Measurements from ENCODE around the gene C7orf33. TPM values are rescaled to one million over a fixed set of nuclear protein-coding genes. Genes with fewer than 3 reads are reported as not detected.
"Not testable (repeated sequence)": the region's sequence is repeated elsewhere in the genome, so short reads cannot be mapped to it uniquely, and the experiment has no call there.

C7orf33 gene
- total RNA-seq, 1 experiment from 2014 or later = not detected

- H3K27ac Mint-ChIP-seq = no peak overlapping the region
- H3K4me3 Mint-ChIP-seq = no peak overlapping the region
- Histone ChIP-seq H3K23ac (ENCODE audit: insufficient read length, low read depth, low read length) (no peak overlapping the region), H3K56ac (ENCODE audit: insufficient read length, low read depth, low read length) (no peak overlapping the region), H4K8ac (replicated peaks; ENCODE audit: insufficient read length, low read depth, low read length) (no peak overlapping the region), H3T11ph (ENCODE audit: low read length) (no peak overlapping the region), H2BK120ac (ENCODE audit: low read depth, low read length, poor library complexity, severe bottlenecking) (no peak overlapping the region), H4K20me1 (ENCODE audit: control insufficient read depth, insufficient read depth, insufficient read length) (no peaks in the 10 kb centered on the region), H3K79me2 (ENCODE audit: insufficient read depth, low read length) (no peaks in the 10 kb centered on the region), H4K5ac (ENCODE audit: insufficient read length, low read depth, low read length) (no peak overlapping the region), H2BK15ac (ENCODE audit: low read depth, low read length) (no peak overlapping the region), H3K4ac (ENCODE audit: low read depth, low read length) (no peak overlapping the region), H2BK5ac (ENCODE audit: insufficient read length, low read length) (no peak overlapping the region), H3K23me2 (ENCODE audit: insufficient read length, low read depth, low read length, poor library complexity, severe bottlenecking) (no peaks in the 10 kb centered on the region), H3K14ac (ENCODE audit: insufficient read depth, low read length) (no peak overlapping the region), H2AK5ac (ENCODE audit: insufficient read length, low read length) (no peak overlapping the region), H3K4me1 (ENCODE audit: insufficient read depth, low read length) (no peaks in the 10 kb centered on the region; the same call in 1 of the 2 replicates), H4K91ac (ENCODE audit: insufficient read length, low read depth, low read length) (no peak overlapping the region), H3K9me3 (ENCODE audit: control insufficient read depth, low read depth, low read length) (no peaks in the 10 kb centered on the region), H3K4me2 (ENCODE audit: insufficient read depth, insufficient read length, low read length) (no peak overlapping the region), H2AFZ (ENCODE audit: low read length) (no peak overlapping the region), H2BK20ac (ENCODE audit: low read depth, low read length, poor library complexity, severe bottlenecking) (no peak overlapping the region), H3K27ac (ENCODE audit: insufficient read length, low read depth, low read length) (no peak overlapping the region), H3K18ac (ENCODE audit: insufficient read length, low read depth, low read length) (no peak overlapping the region), H2BK12ac (ENCODE audit: insufficient read length, low read depth, low read length) (no peak overlapping the region), H3K27me3 (ENCODE audit: insufficient read depth, low read length) (no peaks in the 10 kb centered on the region), H3K9ac (ENCODE audit: extremely low read depth, insufficient read length, low read length) (no peak overlapping the region), H3K79me1 (ENCODE audit: insufficient read depth, low read depth, low read length, poor library complexity, severe bottlenecking) (no peaks in the 10 kb centered on the region)
- H3K27me3 Mint-ChIP-seq (ENCODE audit: low read depth) = peaks cover 1% of the 10 kb centered on the region; the same call in 1 of the 2 replicates
- no peak for DNase-seq
- peaks cover 2 to 16% (median 5%) of the 10 kb centered on the region in 3 experiments; a peak in 3 of 7 replicates for H3K36me3 Mint-ChIP-seq (ENCODE audit: insufficient read depth in 1 of 3, low read depth in 3 of 3)
- TF ChIP-seq CTCF (conservative IDR thresholded peaks at IDR 0.05) = no peak
- H3K9me3 Mint-ChIP-seq = peaks cover 8 to 15% of the 10 kb centered on the region in 2 experiments
- peaks cover 18 to 27% of the 10 kb centered on the region in 2 experiments for H3K4me1 Mint-ChIP-seq
- WGBS (ENCODE audit: extremely low coverage, insufficient read length, low lambda C conversion rate) = no CpG with 5 or more reads among the region's 4 CpGs
These were observed 26.8 kb upstream of the C7orf33 start for GRCh38 chr7:148563583-148564274.

- H2AFZ ChIP-seq (ENCODE audit: low read length); H3K4me3 Mint-ChIP-seq; H3K27me3 ChIP-seq (ENCODE audit: insufficient read depth, low read length); H2AK5ac ChIP-seq (ENCODE audit: insufficient read length, low read length); H3K14ac ChIP-seq (ENCODE audit: insufficient read depth, low read length); H4K91ac ChIP-seq (ENCODE audit: insufficient read length, low read depth, low read length); H3K27ac Mint-ChIP-seq; H3T11ph ChIP-seq (ENCODE audit: low read length); H3K9me3 ChIP-seq (ENCODE audit: control insufficient read depth, low read depth, low read length); H3K4me2 ChIP-seq (ENCODE audit: insufficient read depth, insufficient read length, low read length); H2BK20ac ChIP-seq (ENCODE audit: low read depth, low read length, poor library complexity, severe bottlenecking); H2BK12ac ChIP-seq (ENCODE audit: insufficient read length, low read depth, low read length); H4K5ac ChIP-seq (ENCODE audit: insufficient read length, low read depth, low read length); H4K20me1 ChIP-seq (ENCODE audit: control insufficient read depth, insufficient read depth, insufficient read length); H3K27ac ChIP-seq (ENCODE audit: insufficient read length, low read depth, low read length); H2BK15ac ChIP-seq (ENCODE audit: low read depth, low read length); H2BK5ac ChIP-seq (ENCODE audit: insufficient read length, low read length); H3K79me1 ChIP-seq (ENCODE audit: insufficient read depth, low read depth, low read length, poor library complexity, severe bottlenecking); H3K56ac ChIP-seq (ENCODE audit: insufficient read length, low read depth, low read length); H3K23ac ChIP-seq (ENCODE audit: insufficient read length, low read depth, low read length); H3K4me1 ChIP-seq (ENCODE audit: insufficient read depth, low read length); H3K27me3 Mint-ChIP-seq (ENCODE audit: low read depth); H4K8ac ChIP-seq (replicated peaks; ENCODE audit: insufficient read length, low read depth, low read length); H3K9ac ChIP-seq (ENCODE audit: extremely low read depth, insufficient read length, low read length); H3K79me2 ChIP-seq (ENCODE audit: insufficient read depth, low read length); H2BK120ac ChIP-seq (ENCODE audit: low read depth, low read length, poor library complexity, severe bottlenecking); H3K4ac ChIP-seq (ENCODE audit: low read depth, low read length); DNase-seq; H3K18ac ChIP-seq (ENCODE audit: insufficient read length, low read depth, low read length); H3K23me2 ChIP-seq (ENCODE audit: insufficient read length, low read depth, low read length, poor library complexity, severe bottlenecking): not testable (repeated sequence)
- no CpG with 5 or more reads among the region's 4 CpGs for whole genome bisulfite sequencing (ENCODE audit: extremely low coverage, insufficient read length, low lambda C conversion rate)
- peaks cover 18 to 27% of the 10 kb centered on the region in 2 experiments for H3K4me1 Mint-ChIP-seq
- H3K9me3 Mint-ChIP-seq = peaks cover 8 to 15% of the 10 kb centered on the region in 2 experiments
- H3K36me3 Mint-ChIP-seq (ENCODE audit: insufficient read depth in 1 of 3, low read depth in 3 of 3) = peaks cover 2 to 16% (median 5%) of the 10 kb centered on the region in 3 experiments; a peak in 3 of 7 replicates
These were observed 26.2 kb upstream of the C7orf33 start for GRCh38 chr7:148564275-148564951.

All from H9 (cell line).